Activated CD4-positive, CD25-positive, alpha-beta regulatory T cell treated with anti-CD3 and anti-CD28 coated beads, Interleukin-2, amount 50 U/mL, for 24 hours (primary cell): ENCODE results near the gene MIGA2.
"Not testable (repeated sequence)": the region's sequence is repeated elsewhere in the genome, so short reads cannot be mapped to it uniquely, and the experiment has no call there.

Experiments used
- ATAC-seq, 2 donors: fragments of 150-1000 bp; cut with Tn5 transposase; one replicate each; pipeline ENCODE4 v1.10.0; 2021; ENCODE audit warnings: mild to moderate bottlenecking in 1 of 2, moderate library complexity in 1 of 2

The MIGA2 gene, protein sequence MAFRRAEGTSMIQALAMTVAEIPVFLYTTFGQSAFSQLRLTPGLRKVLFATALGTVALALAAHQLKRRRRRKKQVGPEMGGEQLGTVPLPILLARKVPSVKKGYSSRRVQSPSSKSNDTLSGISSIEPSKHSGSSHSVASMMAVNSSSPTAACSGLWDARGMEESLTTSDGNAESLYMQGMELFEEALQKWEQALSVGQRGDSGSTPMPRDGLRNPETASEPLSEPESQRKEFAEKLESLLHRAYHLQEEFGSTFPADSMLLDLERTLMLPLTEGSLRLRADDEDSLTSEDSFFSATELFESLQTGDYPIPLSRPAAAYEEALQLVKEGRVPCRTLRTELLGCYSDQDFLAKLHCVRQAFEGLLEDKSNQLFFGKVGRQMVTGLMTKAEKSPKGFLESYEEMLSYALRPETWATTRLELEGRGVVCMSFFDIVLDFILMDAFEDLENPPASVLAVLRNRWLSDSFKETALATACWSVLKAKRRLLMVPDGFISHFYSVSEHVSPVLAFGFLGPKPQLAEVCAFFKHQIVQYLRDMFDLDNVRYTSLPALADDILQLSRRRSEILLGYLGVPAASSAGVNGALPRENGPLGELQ

DNA sequence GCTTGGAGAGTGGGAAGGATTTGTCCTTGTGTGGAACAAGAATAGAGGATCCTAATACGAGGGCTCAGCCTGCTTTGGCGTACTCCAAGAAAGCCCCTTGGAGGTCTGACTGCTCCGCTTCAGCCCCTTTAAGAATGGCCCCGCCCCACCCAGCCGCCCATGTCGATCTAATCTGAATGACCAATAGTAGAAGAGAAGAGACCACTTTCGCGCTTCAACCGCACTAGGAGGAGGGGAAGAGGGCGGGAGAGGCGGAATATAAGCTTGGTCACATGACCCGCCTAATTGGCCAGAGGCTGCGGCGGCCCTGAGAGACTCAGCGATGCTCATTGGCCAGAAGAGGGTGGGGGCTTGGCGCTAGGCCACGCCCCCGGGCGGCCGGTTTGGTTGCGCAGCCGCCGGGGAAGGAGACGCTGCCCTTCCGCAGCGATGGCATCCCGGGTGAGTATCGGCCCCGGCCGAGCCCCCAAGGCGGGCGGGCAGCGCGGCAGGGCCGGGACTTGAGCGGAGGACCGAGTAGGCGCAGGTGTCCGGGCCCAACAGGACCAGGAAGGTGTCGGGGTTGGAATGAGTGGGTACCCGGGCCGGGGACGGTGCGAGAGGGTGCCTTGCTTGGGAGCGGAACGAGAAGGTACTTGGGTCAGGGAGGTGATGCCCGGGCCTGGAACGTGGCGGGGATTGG, at the start of gene MIGA2:
Gene MIGA2, plus strand, starts transcription at position 386 of the 682 bp plus-strand sequence. CDS start 3,969 bp downstream, outside the sequence.
- ATAC-seq = peak; percentile 99

DNA sequence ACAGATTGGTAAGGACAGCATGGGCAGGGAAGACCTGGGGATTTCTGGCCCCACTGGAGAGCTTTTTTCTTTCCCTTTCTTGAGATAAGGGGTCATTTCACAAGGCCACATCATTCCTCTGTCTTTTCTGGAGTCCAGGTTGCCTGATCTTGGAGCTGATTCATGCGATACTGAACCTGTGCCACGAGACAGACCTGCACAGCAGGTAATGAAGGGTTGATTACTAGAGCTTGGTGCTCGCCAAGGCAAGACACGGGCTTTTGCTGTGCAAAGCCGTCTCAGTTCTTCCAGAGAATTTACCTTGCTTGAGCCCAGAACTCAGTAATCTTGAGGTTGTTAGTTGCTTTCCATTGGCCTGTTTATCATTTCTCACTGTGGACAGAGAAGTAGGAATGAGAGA, 49.8 kb upstream of the MIGA2 start:
- no peak for ATAC-seq

DNA sequence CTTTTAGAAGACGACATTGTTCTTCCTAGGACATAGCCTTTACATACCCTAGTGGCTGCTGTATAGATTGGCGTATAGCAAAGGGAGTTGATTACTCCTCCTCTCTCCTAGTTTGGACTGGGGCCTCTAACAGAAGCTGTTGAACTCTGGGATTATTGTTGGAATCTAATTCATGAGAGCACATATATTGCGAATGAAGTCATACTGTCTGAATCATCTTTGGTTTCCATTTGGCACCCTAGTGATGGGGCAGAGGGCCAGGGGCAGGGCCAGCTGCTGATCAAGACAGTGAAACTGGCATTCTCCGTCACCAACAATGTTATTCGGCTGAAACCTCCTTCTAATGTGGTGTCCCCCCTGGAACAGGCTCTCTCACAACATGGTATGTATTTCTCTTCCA, 48.6 kb upstream of the MIGA2 start:
- no peak for ATAC-seq

DNA sequence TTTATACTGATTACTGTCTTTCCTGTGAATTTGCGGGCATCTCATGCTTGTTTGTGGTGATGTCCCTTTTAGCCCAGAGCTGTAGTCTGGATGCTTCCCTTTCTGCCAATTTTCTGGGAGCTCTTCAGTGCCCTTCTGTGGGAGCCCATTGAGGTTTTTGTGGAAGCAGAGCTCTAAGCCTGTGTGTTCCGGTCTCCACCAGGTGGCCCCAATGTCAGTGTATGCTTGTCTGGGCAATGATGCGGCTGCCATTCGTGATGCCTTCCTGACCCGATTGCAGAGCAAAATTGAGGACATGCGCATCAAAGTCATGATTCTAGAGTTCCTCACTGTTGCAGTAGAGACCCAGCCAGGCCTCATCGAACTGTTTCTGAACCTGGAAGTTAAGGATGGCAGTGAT, 43.4 kb upstream of the MIGA2 start:
- no peak for ATAC-seq

DNA sequence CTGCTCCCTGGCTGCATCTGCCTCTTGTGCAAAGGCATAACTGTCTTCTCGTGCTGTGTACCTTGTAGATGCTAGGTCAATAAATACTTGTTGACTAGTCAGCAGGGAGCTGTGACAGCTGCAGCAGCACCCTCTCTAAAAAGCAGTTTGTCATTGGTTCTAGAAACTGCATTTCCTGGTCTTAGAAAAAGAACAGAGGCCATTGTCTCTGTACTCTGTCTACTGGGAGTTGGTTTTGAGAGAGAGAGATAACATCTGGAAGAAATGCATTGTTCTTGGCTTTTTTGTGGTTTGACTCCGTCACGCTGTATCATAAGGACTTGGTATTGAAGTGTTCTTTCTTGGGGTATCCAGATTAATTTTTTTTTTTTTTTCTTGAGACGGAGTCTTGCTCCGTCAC, 40.6 kb upstream of the MIGA2 start:
- ATAC-seq = no peak

DNA sequence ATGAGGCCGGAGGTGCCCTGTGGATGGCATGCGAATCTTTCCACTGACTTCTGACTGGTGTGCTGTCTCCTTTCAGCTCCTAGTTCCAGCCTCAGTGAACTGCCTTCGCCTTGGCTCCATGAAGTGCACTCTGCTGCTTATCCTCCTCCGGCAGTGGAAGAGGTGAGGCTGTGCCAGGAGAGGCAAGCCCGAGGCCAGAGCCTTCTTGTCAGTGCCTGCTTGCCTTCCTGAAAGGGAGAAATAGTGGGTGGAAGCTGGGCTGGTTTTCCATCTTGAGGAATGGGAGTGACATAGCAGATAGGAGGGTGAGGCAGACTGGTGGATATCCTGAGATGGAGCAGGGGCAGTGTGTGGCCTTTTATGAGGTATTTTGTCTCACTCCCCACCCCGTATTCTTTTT, 38.0 kb upstream of the MIGA2 start:
- no peak for ATAC-seq

DNA sequence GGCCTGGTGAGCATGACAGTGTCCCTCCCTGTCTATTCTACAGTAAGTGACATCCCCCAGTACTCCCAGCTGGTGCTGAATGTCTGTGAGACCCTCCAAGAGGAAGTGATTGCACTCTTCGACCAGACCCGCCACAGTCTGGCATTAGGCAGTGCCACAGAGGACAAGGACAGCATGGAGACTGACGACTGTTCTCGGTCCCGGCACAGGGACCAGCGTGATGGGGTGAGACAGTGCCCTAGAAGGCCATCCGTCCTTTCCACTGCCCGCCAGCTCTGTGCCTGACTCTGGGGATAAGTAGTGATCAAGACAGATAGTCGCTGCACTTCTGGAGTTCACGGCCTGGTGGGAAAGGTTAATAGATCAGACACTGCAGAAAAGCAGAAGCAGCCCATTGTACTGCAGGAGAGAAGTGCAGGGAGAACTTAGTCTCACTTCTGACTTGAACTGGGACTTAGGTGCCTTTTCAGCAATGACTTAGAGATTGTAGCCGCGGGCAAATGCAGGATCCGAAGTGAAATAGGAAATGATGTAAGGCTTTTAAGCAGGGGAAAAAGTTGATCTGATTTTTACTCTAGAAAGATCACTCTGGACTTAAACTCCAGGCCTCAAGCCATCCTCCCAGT, 36.7 kb upstream of the MIGA2 start:
- no peak for ATAC-seq

DNA sequence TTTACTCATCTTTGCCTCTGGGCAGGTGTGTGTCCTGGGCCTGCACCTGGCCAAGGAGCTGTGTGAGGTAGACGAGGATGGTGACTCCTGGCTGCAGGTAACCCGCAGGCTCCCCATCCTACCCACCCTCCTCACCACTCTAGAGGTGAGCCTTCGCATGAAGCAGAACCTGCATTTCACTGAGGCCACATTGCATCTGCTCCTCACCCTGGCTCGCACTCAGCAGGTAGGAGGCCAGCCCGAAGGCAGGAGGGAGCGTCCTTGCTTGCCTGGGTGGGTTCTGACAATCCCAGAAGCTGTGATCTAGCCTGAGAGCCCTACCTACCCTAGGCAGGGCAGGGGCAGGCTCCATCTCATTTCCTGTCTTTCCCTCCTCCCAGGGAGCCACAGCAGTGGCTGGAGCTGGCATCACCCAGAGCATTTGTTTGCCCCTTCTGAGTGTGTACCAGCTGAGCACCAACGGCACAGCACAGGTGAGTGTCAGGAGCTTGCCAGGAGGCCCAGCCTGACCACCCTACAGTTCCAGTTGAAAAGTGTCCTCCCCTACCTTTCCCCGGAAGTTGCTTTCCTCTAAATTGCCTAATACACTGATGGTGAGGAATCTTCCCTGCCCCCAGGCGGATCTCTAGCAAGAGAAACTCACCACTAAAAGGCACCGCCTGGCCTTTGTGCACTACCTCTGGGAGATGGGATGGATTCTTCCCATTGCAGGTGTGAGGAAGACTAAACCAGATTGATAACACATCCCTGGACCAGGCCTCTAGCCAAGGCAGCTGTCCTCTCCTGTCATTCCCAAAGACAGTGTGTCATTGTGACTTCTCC, 34.7 kb upstream of the MIGA2 start:
- ATAC-seq = no peak

DNA sequence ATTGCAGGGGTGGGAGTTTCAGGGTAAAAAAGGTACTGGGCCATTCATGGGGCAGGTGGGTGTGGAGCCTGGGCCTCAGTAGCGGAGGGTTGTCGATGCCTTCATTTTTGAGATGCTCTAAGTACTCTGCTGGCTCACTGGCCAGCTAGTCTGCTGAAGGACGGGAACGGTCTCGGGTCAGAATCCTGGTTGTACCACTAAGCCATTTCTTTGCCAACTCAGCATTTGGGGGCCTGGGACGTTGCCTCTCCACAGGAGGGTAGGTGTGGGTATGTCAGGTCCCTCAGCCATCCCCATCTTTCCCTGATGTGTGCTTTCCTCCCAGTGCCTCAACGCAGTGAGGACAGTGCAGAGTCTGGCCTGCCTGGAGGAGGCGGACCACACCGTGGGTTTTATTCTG, 33.4 kb upstream of the MIGA2 start:
- ATAC-seq = no peak

DNA sequence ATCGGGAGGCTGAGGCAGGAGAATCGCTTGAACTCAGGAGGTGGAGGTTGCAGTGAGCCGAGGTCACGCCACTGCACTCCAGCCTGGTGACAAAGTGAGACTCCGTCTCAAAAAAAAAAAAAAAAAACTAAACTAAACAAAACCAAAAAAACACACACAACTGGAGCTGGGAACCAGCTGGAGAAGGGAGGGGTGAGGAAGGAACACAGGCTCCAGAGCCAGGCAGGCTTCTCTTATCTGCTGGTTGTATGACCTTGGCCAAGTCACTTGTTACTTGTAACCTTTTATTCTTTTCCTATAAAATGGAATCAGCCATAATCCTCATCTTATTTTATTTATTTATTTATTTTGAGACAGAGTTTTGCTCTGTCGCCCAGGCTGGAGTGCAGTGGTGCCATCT, 32.3 kb upstream of the MIGA2 start:
- not testable (repeated sequence) for ATAC-seq

DNA sequence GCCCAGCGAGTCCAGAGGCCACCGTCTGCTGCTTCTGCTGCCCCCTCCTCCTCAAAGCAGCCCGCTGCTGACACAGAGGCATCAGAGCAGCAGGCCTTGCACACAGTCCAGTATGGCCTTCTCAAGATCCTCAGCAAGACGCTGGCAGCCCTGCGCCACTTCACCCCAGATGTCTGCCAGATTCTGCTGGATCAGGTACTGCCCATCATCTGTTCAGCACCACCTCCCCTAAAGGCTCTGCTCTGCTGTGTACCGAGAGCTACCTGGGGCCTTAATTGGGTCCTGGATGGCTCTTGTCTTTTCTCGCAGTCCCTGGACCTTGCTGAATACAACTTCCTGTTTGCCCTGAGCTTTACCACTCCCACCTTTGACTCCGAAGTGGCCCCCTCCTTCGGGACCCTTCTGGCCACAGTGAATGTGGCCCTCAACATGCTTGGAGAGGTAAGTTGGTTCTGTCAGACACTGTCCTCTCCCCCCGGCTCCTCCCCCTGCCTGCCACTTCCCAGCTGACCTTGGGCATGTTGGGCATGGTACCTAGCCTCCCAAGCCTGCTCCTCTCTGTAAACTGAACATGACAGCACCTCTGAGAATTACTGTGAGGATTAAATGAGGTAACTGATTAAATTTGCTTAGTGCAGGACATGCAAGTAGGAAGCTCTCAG, 31.0 kb upstream of the MIGA2 start:
- no peak for ATAC-seq

DNA sequence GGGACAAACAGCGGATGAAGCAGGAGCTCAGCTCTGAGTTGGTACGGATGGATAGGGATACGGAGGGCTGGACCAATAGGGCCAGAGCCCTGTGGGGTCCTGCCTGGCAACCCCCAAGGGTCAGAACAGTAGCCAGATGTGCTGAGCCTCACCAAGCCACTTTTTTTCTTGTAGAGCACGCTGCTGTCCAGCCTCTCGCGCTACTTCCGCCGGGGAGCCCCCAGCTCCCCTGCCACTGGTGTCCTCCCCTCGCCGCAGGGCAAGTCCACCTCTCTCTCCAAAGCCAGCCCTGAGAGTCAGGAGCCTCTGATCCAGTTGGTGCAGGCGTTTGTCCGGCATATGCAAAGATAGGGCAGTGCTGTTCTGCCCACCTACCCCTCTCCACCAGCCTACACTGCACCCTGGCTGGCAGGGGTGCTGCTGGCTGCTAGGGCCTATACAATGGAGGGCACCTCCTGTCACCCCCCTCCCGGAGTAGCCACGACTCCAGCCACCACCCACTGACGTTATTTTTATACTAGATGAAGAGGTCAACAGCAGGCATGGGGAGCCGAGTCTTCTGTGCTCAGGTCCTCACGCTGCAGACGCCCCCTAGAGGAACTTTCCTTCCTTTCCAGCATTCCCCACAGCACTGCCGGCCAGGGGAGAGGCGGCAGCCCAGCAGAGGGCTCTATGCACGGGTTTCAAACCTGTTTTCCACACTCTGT, 29.9 kb upstream of the MIGA2 start:
- ATAC-seq = peak; percentile 75 to 76

DNA sequence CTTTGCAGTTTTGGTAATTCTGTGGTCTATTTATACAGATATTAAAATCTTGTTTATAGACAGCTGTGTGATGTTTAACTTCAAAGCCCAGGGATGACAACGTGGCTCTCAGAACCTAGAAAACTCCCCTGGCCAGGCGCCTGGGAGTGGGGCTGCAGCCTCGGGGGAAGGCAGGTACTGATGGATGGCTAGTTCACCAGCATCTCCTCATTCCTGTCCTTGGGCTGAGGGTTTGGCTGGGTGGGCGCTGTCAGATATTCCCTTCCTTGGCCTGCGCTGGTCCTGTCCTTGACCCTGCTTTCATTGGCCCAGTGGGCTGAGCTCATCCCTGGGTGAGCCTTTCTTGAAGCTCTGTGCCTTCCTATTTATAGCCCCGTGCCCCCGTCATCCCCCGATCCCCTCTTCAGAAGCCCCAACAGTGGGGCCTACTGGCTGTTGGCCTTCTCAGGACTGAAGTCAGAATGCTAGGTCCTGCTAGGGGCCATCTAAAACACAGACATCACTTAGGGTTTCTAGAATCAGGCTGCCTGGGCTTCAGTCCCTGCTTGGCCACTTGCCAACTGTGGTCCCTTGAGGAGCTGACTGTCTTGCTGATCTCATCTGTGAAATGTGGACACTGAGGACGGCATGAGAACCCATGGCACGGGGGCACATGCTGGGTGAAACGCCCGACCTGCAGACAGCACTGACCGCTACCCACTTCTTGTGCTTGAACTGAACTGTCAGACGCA, 29.2 kb upstream of the MIGA2 start:
- ATAC-seq = no peak

DNA sequence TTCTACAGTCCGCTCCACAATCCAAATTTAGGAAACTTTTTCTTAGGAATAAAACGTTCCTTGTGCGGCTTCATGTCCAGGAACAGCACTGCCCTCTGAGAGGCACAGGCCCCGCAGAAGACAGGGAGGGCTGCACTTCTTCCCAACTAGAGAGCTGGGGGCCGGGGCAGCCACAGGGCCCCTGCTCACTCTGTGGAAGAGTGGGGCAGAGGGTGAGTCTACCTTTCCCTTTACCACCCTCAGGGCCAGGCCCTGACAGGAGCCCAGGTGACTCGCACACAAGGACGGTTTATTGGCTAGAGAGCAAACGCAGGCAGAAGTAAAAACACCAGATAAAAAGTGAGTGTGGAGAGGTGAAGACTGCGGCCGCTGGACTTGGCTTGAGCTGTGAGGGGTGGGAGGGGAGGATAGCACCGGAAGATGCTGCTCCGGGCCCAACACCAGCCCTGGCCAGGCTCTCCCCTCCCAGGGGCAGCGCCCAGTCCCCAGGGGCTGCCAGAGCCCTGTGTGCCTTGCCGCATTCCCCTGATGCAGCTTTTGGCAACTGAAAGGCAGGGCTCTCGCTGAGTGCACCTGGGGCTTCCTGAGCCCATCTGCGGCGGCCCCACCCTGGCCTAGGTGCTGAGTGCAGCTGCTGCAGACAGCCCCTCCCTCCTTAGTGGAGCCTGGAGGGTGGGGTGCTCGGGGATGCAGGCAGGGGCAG, 28.5 kb upstream of the MIGA2 start:
- ATAC-seq = no peak

DNA sequence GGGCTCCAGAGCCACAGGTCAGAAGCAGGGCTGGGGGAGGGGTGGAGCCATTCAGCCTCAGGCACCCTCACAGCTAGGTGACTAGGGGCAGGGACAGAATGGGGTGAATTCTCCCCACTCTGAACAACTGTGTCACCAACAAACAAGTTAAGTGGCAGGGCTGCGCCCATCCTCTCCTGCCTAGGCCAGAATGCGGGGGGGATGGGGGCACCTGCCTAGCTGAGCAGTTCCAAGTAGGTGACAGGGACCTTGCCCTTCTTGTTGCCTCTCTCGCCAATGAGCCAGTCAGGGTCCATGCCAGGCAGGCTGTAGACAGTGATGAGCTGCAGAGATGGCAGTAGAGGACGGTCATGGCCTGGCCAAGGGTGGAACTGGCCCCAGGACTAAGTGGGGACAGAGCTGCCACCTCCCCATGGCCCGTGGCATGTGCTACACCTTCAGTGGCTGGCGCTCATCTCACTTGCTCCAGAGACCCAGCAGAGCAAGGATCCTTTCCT, 27.9 kb upstream of the MIGA2 start:
- ATAC-seq = no peak

DNA sequence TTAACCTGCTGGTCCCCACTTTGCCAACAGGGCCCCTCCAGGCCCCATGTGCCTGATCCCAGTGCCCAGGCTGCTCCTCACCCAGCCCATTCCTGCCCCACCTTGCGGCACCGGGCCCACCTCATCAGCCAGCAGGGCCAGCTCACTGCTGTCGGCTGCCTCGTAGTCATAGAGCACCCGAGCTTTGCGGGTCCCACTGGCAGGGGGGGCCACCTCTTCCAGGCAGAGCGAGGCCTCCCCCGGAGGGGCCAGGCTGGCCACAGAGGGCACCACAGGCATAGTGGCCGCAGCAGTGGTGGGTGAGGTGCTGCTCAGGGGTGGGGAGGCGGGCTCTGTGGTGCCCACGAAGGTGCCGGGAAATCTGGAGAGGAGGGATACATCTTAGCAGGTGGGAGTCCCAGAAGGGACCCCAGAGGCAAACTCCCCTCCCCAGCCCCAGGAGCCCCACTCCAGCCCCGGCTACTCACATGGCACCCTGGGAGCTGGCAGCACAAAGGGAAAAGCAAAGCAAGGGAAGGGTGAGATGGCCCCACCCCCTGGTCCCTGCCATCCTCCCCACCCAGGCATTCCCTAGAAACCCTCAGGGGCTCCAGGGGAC, 27.3 kb upstream of the MIGA2 start:
- ATAC-seq = no peak

DNA sequence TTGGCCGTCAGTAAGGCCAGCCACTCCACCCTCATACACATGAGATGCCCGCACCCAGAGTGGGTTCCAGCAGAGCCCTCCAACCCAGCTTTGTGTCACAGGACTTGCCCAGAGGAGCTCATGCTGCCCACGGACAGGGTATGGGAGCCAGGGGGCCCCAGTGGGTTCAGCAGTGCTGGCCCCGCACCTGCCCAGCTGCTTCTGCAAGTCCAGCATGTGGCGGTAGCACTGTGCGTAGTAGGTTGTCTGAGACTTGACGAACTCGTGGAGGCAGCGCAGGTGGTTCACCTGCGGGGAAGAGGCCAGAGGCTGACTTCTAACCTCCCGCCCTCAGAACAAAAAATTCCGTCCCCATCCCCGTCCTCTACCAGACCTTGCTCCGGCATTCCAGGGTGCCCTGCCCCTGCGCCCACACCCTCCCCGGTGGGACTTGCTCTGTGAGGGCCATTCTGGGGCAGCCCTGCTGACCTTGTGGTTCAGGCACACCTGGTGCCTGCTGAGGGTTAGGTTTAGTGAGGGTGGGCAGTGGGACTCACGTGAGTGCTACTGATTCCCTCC, 26.8 kb upstream of the MIGA2 start:
- no peak for ATAC-seq

DNA sequence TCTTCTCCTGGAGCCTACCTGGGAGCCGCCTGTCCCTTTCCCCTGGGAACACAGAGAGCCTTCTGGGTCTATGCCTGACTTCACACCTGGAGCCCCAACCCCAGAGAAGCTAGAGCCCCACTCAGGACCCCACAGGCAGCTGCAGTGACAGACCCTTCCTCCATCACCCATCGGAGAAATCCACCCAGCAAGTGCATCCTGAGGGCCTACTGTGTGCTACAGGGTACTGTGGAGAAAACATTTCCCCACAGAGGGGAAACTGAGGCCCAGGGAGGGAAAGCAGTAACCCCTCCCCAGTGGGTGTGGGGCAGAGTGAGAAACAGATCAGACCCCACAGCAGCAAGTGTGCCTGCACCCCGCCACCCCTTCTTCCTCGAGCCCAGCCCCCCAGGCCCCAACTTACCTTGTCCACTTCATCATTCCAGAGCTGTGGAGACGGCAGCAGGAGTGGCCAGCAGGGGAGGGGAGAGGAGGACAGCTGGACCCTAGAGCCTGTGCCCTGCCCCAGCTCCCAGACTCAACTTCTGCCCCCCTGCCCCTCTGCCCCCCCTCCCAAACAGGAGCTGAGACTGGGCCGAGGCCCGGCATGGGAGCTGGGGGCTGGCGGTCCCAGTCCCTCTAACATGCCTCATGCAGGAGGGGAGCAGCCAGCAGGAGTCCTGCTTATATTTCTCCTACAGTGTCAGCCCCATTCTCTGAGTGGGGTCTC, 26.0 kb upstream of the MIGA2 start:
- no peak for ATAC-seq
